Spinal cord (tissue), 10 donors: Measurements from ENCODE around the gene PSENEN. TPM values are rescaled to one million over a fixed set of nuclear protein-coding genes. Genes with fewer than 3 reads are reported as not detected.
"Not testable (repeated sequence)": the region's sequence is repeated elsewhere in the genome, so short reads cannot be mapped to it uniquely, and the experiment has no call there.

ENCODE experiments used
- DNase-seq, 6 donors: peaks; one replicate each; pipeline versions ENCODE4 v3.0.0 to v3.0.0-alpha.2; 2013 to 2015; ENCODE audit warnings: low spot score in 6 of 6, low read depth in 4 of 6
- H3K27ac ChIP-seq: one replicate; pipeline ENCODE4 v1.5.1; 2013; ENCODE audit warnings: low read depth, low read length, control low read depth
- H3K27me3 ChIP-seq: one replicate; pipeline ENCODE4 v1.6.1; 2013; ENCODE audit warnings: low read length; ENCODE audit not compliant: control insufficient read depth, insufficient read depth
- H3K36me3 ChIP-seq: one replicate; pipeline ENCODE4 v1.6.1; 2013; ENCODE audit warnings: low read length; ENCODE audit not compliant: control insufficient read depth, insufficient read depth
- H3K4me1 ChIP-seq: one replicate; pipeline ENCODE4 v1.6.1; 2013; ENCODE audit warnings: low read length; ENCODE audit not compliant: control insufficient read depth, insufficient read depth
- H3K4me3 ChIP-seq: one replicate; pipeline ENCODE4 v1.5.1; 2013; ENCODE audit warnings: low read depth, low read length, control low read depth
- H3K9me3 ChIP-seq: one replicate; pipeline ENCODE4 v1.6.1; 2013; ENCODE audit warnings: low read length; ENCODE audit not compliant: control insufficient read depth, insufficient read depth
- WGBS: methylation state at CpG from one replicate; pipeline ENCODE4 v1.1.5; 2013; ENCODE audit warnings: missing lambda C conversion rate; ENCODE audit not compliant: insufficient coverage; 5-methylcytosine and 5-hydroxymethylcytosine counted together
- polyA plus RNA-seq, 2 donors: library from polyadenylated mRNA; unstranded; fragments of 120-200 nt; gene quantifications; one replicate each; pipeline ENCODE4 v1.2.1, GENCODE V29; 2013; ENCODE audit not compliant: insufficient read length in 2 of 2
- total RNA-seq, 2 donors: library from RNA; depleted of rRNA in 1 of 2; stranded (reverse); fragments of 120-200 nt in 1 of 2; fragments of >200 nt in 1 of 2; gene quantifications; one replicate each; pipeline versions ENCODE4 v1.2.3 to v1.2.4, GENCODE V29; 2013 to 2014
- donor health status: healthy.

Gene PSENEN
- total and polyA plus RNA-seq, 4 donors = 15.9 to 106 (median 81.0) TPM

DNA sequence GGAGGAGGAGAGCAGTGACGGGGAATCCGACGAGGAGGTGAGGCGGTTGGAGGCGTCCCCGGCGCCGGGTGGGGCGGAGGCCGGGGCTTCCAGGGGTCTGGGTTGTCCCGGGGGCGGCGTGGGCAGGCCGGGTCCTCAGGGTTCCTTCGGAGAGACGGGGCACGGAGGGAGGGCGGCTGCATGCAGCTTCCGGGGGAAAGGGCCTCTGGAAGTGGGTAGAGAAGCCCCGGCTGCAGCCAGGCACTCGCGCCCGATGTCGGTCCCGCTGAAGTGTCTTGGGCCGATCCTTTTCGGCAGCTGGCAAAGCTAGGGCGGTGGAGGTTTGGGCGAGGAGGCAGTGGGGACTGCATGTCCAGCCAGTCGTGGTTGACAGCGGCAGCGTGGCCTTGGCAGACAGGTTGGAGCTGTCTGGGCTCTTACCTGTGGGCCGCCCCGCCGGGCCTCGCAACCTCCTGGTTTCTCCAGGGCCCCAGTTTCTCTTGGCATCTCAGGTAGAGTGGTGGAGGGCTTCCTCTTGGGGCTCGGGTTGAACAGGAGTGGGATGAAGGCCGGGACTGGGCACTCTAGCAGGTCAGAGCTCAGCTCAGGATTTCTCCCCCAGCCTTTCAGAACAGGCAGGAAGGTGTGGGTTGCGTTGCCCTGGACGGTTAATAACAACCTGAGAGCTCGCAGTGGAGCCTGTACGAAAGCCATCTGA lies 27.0 kb upstream of the PSENEN start:
- 1% methylated on average over 42 of the region's 42 CpGs for WGBS
- Histone ChIP-seq H3K9me3 (no peaks in the 10 kb centered on the region), H3K27me3 (no peaks in the 10 kb centered on the region), H3K27ac (peak overlapping the region; percentile 25), H3K4me3 (peak overlapping the region; percentile 65), H3K4me1 (peaks cover 42% of the 10 kb centered on the region), H3K36me3 (peaks cover 53% of the 10 kb centered on the region)
- DNase-seq = peak in 2 of 6 donors; percentile 12 to 39

GRCh38 chr19:35719402-35720162 lies 25.9 kb upstream of the PSENEN start:
- Histone ChIP-seq H3K9me3 (no peaks in the 10 kb centered on the region), H3K36me3 (peaks cover 63% of the 10 kb centered on the region), H3K4me3 (no peak overlapping the region), H3K27ac (no peak overlapping the region), H3K4me1 (peaks cover 40% of the 10 kb centered on the region), H3K27me3 (no peaks in the 10 kb centered on the region)
- 91% methylated on average over 21 of the region's 32 CpGs for WGBS
- DNase-seq = no peak

DNA sequence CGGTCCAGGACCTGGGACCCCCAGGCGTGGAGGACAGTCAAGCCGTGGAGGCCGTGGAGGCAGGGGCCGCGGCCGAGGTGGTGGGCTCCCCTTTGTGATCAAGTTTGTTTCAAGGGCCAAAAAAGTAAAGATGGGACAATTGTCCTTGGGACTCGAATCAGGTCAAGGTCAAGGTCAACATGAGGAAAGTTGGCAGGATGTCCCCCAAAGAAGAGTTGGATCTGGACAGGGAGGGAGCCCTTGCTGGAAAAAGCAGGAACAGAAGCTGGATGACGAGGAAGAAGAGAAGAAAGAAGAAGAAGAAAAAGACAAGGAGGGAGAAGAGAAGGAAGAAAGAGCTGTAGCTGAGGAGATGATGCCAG lies 25.3 kb upstream of the PSENEN start:
- Histone ChIP-seq H3K4me3 (no peak overlapping the region), H3K36me3 (peaks cover 65% of the 10 kb centered on the region), H3K27me3 (no peaks in the 10 kb centered on the region), H3K27ac (no peak overlapping the region), H3K4me1 (peaks cover 35% of the 10 kb centered on the region), H3K9me3 (no peaks in the 10 kb centered on the region)
- DNase-seq = no peak
- 94% methylated on average over 9 of the region's 9 CpGs for WGBS

DNA sequence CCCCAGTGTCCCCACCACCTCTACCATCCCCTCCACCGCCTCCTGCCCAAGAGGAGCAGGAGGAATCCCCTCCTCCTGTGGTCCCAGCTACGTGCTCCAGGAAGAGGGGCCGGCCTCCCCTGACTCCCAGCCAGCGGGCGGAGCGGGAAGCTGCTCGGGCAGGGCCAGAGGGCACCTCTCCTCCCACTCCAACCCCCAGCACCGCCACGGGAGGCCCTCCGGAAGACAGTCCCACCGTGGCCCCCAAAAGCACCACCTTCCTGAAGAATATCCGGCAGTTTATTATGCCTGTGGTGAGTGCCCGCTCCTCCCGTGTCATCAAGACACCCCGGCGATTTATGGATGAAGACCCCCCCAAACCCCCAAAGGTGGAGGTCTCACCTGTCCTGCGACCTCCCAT lies 24.8 kb upstream of the PSENEN start:
- Histone ChIP-seq H3K36me3 (peaks cover 66% of the 10 kb centered on the region), H3K4me3 (no peak overlapping the region), H3K4me1 (peaks cover 30% of the 10 kb centered on the region), H3K27me3 (no peaks in the 10 kb centered on the region), H3K9me3 (no peaks in the 10 kb centered on the region), H3K27ac (no peak overlapping the region)
- 89% methylated on average over 15 of the region's 17 CpGs for WGBS
- no peak for DNase-seq

DNA sequence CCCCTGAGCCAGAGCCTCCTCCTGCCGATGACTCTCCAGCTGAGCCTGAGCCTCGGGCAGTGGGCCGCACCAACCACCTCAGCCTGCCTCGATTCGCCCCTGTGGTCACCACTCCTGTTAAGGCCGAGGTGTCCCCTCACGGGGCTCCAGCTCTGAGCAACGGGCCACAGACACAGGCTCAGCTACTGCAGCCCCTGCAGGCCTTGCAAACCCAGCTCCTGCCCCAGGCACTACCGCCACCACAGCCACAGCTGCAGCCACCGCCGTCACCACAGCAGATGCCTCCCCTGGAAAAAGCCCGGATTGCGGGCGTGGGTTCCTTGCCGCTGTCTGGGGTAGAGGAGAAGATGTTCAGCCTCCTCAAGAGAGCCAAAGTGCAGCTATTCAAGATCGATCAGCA lies 24.1 kb upstream of the PSENEN start:
- Histone ChIP-seq H3K4me1 (peaks cover 22% of the 10 kb centered on the region), H3K36me3 (peaks cover 73% of the 10 kb centered on the region), H3K4me3 (no peak overlapping the region), H3K9me3 (no peaks in the 10 kb centered on the region), H3K27me3 (no peaks in the 10 kb centered on the region), H3K27ac (no peak overlapping the region)
- no peak for DNase-seq
- 96% methylated on average over 15 of the region's 16 CpGs for WGBS

DNA sequence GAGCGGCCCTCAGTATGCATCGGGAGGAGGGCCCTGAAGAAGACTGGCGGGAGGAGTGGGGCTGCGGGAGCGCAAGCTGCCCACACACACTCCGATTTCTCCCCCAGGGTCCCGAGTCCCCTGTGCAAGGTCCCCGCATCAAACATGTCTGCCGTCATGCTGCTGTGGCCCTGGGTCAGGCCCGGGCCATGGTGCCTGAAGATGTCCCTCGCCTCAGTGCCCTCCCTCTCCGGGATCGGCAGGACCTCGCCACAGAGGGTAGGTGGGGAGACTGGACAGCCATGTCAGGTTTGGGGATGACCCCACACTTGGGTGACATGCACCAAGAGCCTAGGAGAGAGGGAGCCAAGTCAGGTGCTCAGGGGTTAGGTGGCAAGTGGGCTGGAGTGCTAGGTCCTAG lies 23.0 kb upstream of the PSENEN start:
- H3K4me1 ChIP-seq = peaks cover 16% of the 10 kb centered on the region
- DNase-seq = no peak
- H3K4me3 ChIP-seq = no peak overlapping the region
- H3K36me3 ChIP-seq = peaks cover 83% of the 10 kb centered on the region
- no peak overlapping the region for H3K27ac ChIP-seq
- no peaks in the 10 kb centered on the region for H3K9me3 ChIP-seq
- 96% methylated on average over 13 of the region's 14 CpGs for WGBS
- H3K27me3 ChIP-seq = no peaks in the 10 kb centered on the region

DNA sequence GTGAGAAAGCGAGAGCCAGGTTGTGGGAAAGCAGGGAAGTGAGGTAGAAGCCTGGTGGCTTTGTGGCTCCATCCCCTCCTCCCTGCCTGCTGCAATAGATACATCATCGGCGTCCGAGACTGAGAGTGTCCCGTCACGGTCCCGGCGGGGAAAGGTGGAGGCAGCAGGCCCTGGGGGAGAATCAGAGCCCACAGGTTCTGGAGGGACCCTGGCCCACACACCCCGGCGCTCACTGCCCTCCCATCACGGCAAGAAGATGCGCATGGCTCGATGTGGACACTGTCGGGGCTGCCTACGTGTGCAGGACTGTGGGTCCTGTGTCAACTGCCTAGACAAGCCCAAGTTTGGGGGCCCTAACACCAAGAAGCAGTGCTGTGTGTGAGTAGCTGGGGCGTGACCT lies 22.6 kb upstream of the PSENEN start:
- H3K27ac ChIP-seq = no peak overlapping the region
- H3K36me3 ChIP-seq = peaks cover 87% of the 10 kb centered on the region
- H3K4me3 ChIP-seq = no peak overlapping the region
- peaks cover 16% of the 10 kb centered on the region for H3K4me1 ChIP-seq
- DNase-seq = no peak
- 100% methylated on average over 7 of the region's 16 CpGs for WGBS
- no peaks in the 10 kb centered on the region for H3K9me3 ChIP-seq
- H3K27me3 ChIP-seq = no peaks in the 10 kb centered on the region

GRCh38 chr19:35723671-35724070 lies 21.8 kb upstream of the PSENEN start:
- 93% methylated on average over 24 of the region's 24 CpGs for WGBS
- no peak for DNase-seq
- no peaks in the 10 kb centered on the region for H3K9me3 ChIP-seq

GRCh38 chr19:35724132-35724531 lies 21.3 kb upstream of the PSENEN start:
- H3K36me3 ChIP-seq = peaks cover 98% of the 10 kb centered on the region
- H3K9me3 ChIP-seq, H3K4me3 ChIP-seq, DNase-seq, H3K4me1 ChIP-seq, H3K27me3 ChIP-seq, H3K27ac ChIP-seq: not testable (repeated sequence)
- WGBS = 97% methylated on average over 7 of the region's 7 CpGs

More at GRCh38 chr19:35723671-35724070, 21.8 kb upstream of the PSENEN start:
- Histone ChIP-seq H3K4me3 (no peak overlapping the region), H3K4me1 (peaks cover 13% of the 10 kb centered on the region), H3K36me3 (peaks cover 95% of the 10 kb centered on the region), H3K27me3 (no peaks in the 10 kb centered on the region), H3K27ac (no peak overlapping the region)

- H3K4me3 ChIP-seq = no peak overlapping the region
- H3K36me3 ChIP-seq = peaks cover 98% of the 10 kb centered on the region
- H3K4me1 ChIP-seq = peaks cover 4% of the 10 kb centered on the region
- no peaks in the 10 kb centered on the region for H3K27me3 ChIP-seq
- H3K27ac ChIP-seq = no peak overlapping the region
- H3K9me3 ChIP-seq = no peaks in the 10 kb centered on the region
- WGBS = 96% methylated on average over 11 of the region's 12 CpGs
- no peak for DNase-seq
These were observed 20.9 kb upstream of the PSENEN start for GRCh38 chr19:35724560-35724959.
